Measurements from ENCODE around the gene GOLGA5. TPM values are rescaled to one million over a fixed set of nuclear protein-coding genes. Genes with fewer than 3 reads are reported as not detected.
A peak's percentile ranks its signal among the peaks of the same experiment; 100 is the strongest.

The GOLGA5 gene
- total and polyA plus RNA-seq, 2 of the 13 experiments (the other 11 are each of a cell fraction or from before 2014, with no cell fraction given) = 31.0 to 40.0 TPM

- TF ChIP-seq, protein P1, sequence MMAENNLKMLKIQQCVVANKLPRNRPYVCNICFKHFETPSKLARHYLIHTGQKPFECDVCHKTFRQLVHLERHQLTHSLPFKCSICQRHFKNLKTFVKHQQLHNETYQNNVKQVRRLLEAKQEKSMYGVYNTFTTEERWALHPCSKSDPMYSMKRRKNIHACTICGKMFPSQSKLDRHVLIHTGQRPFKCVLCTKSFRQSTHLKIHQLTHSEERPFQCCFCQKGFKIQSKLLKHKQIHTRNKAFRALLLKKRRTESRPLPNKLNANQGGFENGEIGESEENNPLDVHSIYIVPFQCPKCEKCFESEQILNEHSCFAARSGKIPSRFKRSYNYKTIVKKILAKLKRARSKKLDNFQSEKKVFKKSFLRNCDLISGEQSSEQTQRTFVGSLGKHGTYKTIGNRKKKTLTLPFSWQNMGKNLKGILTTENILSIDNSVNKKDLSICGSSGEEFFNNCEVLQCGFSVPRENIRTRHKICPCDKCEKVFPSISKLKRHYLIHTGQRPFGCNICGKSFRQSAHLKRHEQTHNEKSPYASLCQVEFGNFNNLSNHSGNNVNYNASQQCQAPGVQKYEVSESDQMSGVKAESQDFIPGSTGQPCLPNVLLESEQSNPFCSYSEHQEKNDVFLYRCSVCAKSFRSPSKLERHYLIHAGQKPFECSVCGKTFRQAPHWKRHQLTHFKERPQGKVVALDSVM (CRISPR knock-in tag; IDR thresholded peaks at IDR 0.05) = peak; percentile 21; the same call in 1 of the 2 replicates
- TF ChIP-seq RFX1 (IDR thresholded peaks at IDR 0.05) (peak; percentile 7; the same call in 1 of the 2 replicates), ZNF331 (CRISPR knock-in tag; IDR thresholded peaks at IDR 0.05) (no peak)
- Histone ChIP-seq H3K9me3 (ENCODE audit: low read length) (no peaks in the 10 kb centered on the region), H3K4me2 (ENCODE audit: low read depth, low read length) (peak overlapping the region; percentile 30; the same call in 1 of the 2 replicates), H3K36me3 (replicated peaks in 1 of 2; ENCODE audit: control insufficient read depth in 1 of 2, insufficient read depth in 2 of 2, low read length in 2 of 2) (no peaks in the 10 kb centered on the region), H2AFZ (ENCODE audit: low read length) (no peak overlapping the region), H3K9ac (ENCODE audit: insufficient read depth, low read depth, low read length) (no peak overlapping the region), H3K4me1 (ENCODE audit: insufficient read depth, low read length) (peaks cover 45% of the 10 kb centered on the region), H4K20me1 (ENCODE audit: insufficient read depth, low read length) (no peaks in the 10 kb centered on the region), H3K27me3 (ENCODE audit: control insufficient read depth in 1 of 2, insufficient read depth in 2 of 2, low read length in 2 of 2) (no peaks in the 10 kb centered on the region; a peak in 1 of 5 replicates), H3K27ac (ENCODE audit: extremely low read length, insufficient read depth, low read length) (no peak overlapping the region), H3K79me2 (ENCODE audit: insufficient read depth, low read length) (peaks cover 7% of the 10 kb centered on the region), H3K4me3 (replicated peaks in 1 of 3; ENCODE audit: insufficient read depth in 1 of 3, low read depth in 2 of 3, low read length in 3 of 3) (no peak overlapping the region)
- peak; percentile 23 for DNase-seq (ENCODE audit: low spot score)
- ChIA-PET CTCF (ENCODE audit: low intra/inter-chr PET ratio, low total read pairs) (no interaction called here), POLR2A (no interaction called here)
- no peak for FAIRE-seq
- WGBS (ENCODE audit: low lambda C conversion rate) = 0% methylated on average over 2 of the region's 4 CpGs
- in situ Hi-C loops (cut with HindIII; ENCODE audit: extremely low pct_ligation_motif_present, low pct_unique_long_range_greater_than_20kb) (no loop called here), intact Hi-C loops (cut with micrococcal nuclease; ENCODE audit: unreplicated experiment) (no loop called here)
- BruUV-seq (replicated peaks) = no TSS peak
- no peak; the same call in 2 of the 3 replicates for ATAC-seq
Measured at GRCh38 chr14:92751819-92752218, 42.3 kb upstream of the GOLGA5 start.

- BruUV-seq (replicated peaks) = no TSS peak
- no peak for TF ChIP-seq CENPT (CRISPR knock-in tag; IDR thresholded peaks at IDR 0.05; ENCODE audit: low read depth)
- no peak for TF ChIP-seq CEBPG (CRISPR knock-in tag; IDR thresholded peaks at IDR 0.05)
- no peak for TF ChIP-seq ZNF678 (CRISPR knock-in tag; IDR thresholded peaks at IDR 0.05)
- TF ChIP-seq CREB3 (CRISPR knock-in tag; IDR thresholded peaks at IDR 0.05) = no peak
- TF ChIP-seq, protein P2, sequence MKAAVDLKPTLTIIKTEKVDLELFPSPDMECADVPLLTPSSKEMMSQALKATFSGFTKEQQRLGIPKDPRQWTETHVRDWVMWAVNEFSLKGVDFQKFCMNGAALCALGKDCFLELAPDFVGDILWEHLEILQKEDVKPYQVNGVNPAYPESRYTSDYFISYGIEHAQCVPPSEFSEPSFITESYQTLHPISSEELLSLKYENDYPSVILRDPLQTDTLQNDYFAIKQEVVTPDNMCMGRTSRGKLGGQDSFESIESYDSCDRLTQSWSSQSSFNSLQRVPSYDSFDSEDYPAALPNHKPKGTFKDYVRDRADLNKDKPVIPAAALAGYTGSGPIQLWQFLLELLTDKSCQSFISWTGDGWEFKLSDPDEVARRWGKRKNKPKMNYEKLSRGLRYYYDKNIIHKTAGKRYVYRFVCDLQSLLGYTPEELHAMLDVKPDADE (CRISPR knock-in tag; IDR thresholded peaks at IDR 0.05) = no peak
- TF ChIP-seq, protein P3, sequence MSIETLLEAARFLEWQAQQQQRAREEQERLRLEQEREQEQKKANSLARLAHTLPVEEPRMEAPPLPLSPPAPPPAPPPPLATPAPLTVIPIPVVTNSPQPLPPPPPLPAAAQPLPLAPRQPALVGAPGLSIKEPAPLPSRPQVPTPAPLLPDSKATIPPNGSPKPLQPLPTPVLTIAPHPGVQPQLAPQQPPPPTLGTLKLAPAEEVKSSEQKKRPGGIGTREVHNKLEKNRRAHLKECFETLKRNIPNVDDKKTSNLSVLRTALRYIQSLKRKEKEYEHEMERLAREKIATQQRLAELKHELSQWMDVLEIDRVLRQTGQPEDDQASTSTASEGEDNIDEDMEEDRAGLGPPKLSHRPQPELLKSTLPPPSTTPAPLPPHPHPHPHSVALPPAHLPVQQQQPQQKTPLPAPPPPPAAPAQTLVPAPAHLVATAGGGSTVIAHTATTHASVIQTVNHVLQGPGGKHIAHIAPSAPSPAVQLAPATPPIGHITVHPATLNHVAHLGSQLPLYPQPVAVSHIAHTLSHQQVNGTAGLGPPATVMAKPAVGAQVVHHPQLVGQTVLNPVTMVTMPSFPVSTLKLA (IDR thresholded peaks at IDR 0.05) = no peak
- TF ChIP-seq, protein P4, sequence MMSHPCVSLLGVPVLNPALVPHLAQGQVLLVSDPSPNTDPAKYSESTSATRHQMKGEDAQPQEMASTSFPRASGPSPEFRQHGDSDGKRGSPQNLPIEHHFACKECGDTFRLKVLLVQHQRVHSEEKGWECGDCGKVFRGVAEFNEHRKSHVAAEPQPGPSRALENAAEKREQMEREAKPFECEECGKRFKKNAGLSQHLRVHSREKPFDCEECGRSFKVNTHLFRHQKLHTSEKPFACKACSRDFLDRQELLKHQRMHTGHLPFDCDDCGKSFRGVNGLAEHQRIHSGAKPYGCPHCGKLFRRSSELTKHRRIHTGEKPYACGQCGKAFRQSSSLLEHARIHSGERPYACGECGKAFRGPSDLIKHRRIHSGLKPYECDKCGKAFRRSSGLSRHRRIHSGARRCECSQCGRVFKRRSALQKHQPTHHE (CRISPR knock-in tag; IDR thresholded peaks at IDR 0.05; ENCODE audit: borderline replicate concordance) = no peak
Measured at GRCh38 chr14:92753250-92753649, 40.9 kb upstream of the GOLGA5 start.

More at GRCh38 chr14:92753250-92753649, 40.9 kb upstream of the GOLGA5 start:
- no peaks in the 10 kb centered on the region; a peak in 1 of 5 replicates for H3K27me3 ChIP-seq (ENCODE audit: control insufficient read depth in 1 of 2, insufficient read depth in 2 of 2, low read length in 2 of 2)
- H4K20me1 ChIP-seq (ENCODE audit: insufficient read depth, low read length) = no peaks in the 10 kb centered on the region
- H3K4me2 ChIP-seq (ENCODE audit: low read depth, low read length) = no peak overlapping the region
- H2AFZ ChIP-seq (ENCODE audit: low read length) = no peak overlapping the region
- no peak for ATAC-seq
- ChIA-PET CTCF (ENCODE audit: low intra/inter-chr PET ratio, low total read pairs) (no interaction called here), POLR2A (no interaction called here)
- no peak overlapping the region for H3K27ac ChIP-seq (ENCODE audit: extremely low read length, insufficient read depth, low read length)
- no peaks in the 10 kb centered on the region for H3K9me3 ChIP-seq (ENCODE audit: low read length)
- no peak for DNase-seq (ENCODE audit: low spot score)
- no peak overlapping the region for H3K4me3 ChIP-seq (replicated peaks in 1 of 3; ENCODE audit: insufficient read depth in 1 of 3, low read depth in 2 of 3, low read length in 3 of 3)
- no peak overlapping the region for H3K9ac ChIP-seq (ENCODE audit: insufficient read depth, low read depth, low read length)
- H3K79me2 ChIP-seq (ENCODE audit: insufficient read depth, low read length) = no peaks in the 10 kb centered on the region
- peaks cover 39% of the 10 kb centered on the region for H3K4me1 ChIP-seq (ENCODE audit: insufficient read depth, low read length)
- WGBS (ENCODE audit: low lambda C conversion rate) = 60% methylated on average over 5 of the region's 5 CpGs
- no peaks in the 10 kb centered on the region for H3K36me3 ChIP-seq (replicated peaks in 1 of 2; ENCODE audit: control insufficient read depth in 1 of 2, insufficient read depth in 2 of 2, low read length in 2 of 2)
- no peak for FAIRE-seq
- intact Hi-C loops (cut with micrococcal nuclease; ENCODE audit: unreplicated experiment) = no loop called here
- in situ Hi-C loops (cut with HindIII; ENCODE audit: extremely low pct_ligation_motif_present, low pct_unique_long_range_greater_than_20kb) = no loop called here

Data from HepG2 (cell line).